Ovary (tissue), 3 donors: ENCODE measurements around the gene SPECC1.

Source experiments
- CTCF ChIP-seq, 3 donors: fragments of 450-650 bp in 2 of 3; fragments of 200-600 bp in 1 of 3; IDR thresholded peaks; one replicate each; pipeline versions ENCODE4 v1.5.1 to v1.8.0; 2016 to 2022; ENCODE audit warnings: antibody characterized with exemption in 3 of 3, mild to moderate bottlenecking in 1 of 3
- EP300 ChIP-seq: sonication (generic); formaldehyde crosslinking; IDR thresholded peaks from one replicate; pipeline ENCODE4 v1.6.1; 2017; ENCODE audit warnings: antibody characterized with exemption
- POLR2A ChIP-seq: fragments of 450-650 bp; IDR thresholded peaks from one replicate; pipeline ENCODE4 v1.6.1; 2017; ENCODE audit warnings: antibody characterized with exemption, mild to moderate bottlenecking, moderate library complexity
- donor health status: DM: no; HTN: no; CAD: no.

GRCh38 chr17:20068445-20068844 is 59.3 kb downstream of the SPECC1 start:
- TF ChIP-seq POLR2A, result no peak
- TF ChIP-seq CTCF (IDR thresholded peaks at IDR 0.05), result no peak
- TF ChIP-seq EP300, result no peak
